ENCODE measurements around the gene BEST4. TPM values are rescaled to one million over a fixed set of nuclear protein-coding genes. Genes with fewer than 3 reads are reported as not detected.
"Not testable (repeated sequence)": the region's sequence is repeated elsewhere in the genome, so short reads cannot be mapped to it uniquely, and the experiment has no call there.

BEST4 gene
- total and polyA plus RNA-seq, 3 donors from 2014 or later, result 0.79 to 1.7 (median 1.1) TPM

DNA sequence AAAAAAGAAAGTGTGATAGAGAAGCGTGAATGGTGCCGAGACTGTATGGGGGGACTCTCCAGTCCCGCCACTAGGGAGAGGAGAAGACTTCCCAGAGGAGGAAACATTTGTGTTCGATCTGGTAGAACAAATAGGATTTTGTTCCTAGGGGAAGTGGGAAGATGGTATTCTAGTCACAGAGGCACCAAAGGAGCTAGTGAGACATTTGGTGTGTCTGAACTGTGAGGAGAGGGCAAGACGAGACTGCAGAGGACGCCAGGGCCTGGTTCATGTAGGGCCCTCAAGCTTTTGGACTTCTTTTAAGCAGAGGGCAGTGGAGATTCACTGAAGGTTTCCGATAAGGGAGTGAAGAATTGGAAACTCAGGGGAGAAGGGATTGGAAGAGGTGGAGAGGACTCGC lies 23.3 kb upstream of the BEST4 start:
- Histone ChIP-seq H3K4me3 (no peak overlapping the region), H3K27me3 (no peaks in the 10 kb centered on the region), H3K9me3 (no peaks in the 10 kb centered on the region), H3K4me1 (peaks cover 58% of the 10 kb centered on the region), H3K36me3 (ENCODE audit: low read depth, missing control alignments) (no peaks in the 10 kb centered on the region), H3K27ac (peak overlapping the region; percentile 32 to 39)
- WGBS, 2 donors, result 48 to 50% methylated on average over 8 of the region's 8 CpGs
- no peak for TF ChIP-seq POLR2A (IDR thresholded peaks at IDR 0.05)
- TF ChIP-seq, protein P1, sequence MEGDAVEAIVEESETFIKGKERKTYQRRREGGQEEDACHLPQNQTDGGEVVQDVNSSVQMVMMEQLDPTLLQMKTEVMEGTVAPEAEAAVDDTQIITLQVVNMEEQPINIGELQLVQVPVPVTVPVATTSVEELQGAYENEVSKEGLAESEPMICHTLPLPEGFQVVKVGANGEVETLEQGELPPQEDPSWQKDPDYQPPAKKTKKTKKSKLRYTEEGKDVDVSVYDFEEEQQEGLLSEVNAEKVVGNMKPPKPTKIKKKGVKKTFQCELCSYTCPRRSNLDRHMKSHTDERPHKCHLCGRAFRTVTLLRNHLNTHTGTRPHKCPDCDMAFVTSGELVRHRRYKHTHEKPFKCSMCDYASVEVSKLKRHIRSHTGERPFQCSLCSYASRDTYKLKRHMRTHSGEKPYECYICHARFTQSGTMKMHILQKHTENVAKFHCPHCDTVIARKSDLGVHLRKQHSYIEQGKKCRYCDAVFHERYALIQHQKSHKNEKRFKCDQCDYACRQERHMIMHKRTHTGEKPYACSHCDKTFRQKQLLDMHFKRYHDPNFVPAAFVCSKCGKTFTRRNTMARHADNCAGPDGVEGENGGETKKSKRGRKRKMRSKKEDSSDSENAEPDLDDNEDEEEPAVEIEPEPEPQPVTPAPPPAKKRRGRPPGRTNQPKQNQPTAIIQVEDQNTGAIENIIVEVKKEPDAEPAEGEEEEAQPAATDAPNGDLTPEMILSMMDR (IDR thresholded peaks at IDR 0.05), result no peak
- intact Hi-C loops (cut with DNase I; ENCODE audit: low total_unique reads), result no loop called here
- no peak for DNase-seq

DNA sequence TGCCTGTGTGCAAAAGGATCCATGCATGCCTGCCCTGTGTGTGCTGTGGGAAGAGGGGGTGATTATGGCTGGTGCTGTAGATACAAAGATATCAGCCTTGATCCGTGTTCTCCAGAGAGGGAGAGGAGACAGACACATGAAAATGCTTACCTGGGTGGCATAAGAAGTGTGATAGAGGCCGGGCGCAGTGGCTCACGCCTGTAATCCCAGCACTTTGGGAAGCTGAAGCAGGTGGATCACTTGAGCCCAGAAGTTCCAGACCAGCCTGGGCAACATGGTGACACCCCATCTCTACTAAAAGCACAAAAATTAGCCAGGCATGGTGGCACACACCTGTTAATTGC lies 22.8 kb upstream of the BEST4 start:
- 84 to 89% methylated on average over 4 of the region's 4 CpGs for WGBS, 2 donors
- DNase-seq; H3K4me3 ChIP-seq; intact Hi-C loops (cut with DNase I; ENCODE audit: low total_unique reads); H3K9me3 ChIP-seq; H3K27me3 ChIP-seq; H3K36me3 ChIP-seq (ENCODE audit: low read depth, missing control alignments): not testable (repeated sequence)
- H3K27ac ChIP-seq, result peak overlapping the region; percentile 32 to 39
- H3K4me1 ChIP-seq, result peaks cover 62% of the 10 kb centered on the region

DNA sequence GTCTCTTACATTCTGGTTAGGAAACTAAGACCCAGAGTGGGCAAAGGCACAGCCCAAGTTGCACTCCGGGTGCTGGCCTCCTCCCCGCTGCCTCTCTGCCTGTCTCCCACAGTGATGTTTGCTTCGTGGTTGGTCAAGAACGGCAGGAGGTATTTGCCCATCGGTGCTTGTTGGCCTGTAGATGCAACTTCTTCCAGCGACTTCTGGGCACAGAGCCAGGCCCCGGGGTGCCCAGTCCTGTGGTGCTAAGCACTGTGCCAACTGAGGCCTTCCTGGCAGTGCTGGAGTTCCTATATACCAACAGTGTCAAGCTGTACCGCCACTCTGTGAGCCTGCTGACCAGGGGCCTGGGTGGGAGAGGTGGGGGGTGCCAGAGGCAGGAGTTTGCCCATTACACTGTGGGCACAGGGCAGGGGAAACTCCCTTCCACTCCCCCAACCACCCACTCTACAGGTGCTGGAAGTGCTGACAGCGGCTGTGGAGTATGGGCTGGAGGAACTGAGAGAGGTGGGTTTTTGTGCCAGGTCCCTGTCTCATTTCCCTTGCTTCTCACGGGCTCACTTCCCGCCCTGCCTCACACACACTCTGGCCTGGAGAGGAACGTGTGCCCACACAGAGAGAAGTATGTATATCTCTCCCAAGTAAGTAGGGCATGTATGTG lies 22.3 kb upstream of the BEST4 start:
- 49 to 57% methylated on average over 7 to 12 of the region's 12 CpGs for WGBS, 2 donors
- H3K9me3 ChIP-seq, result no peaks in the 10 kb centered on the region

DNA sequence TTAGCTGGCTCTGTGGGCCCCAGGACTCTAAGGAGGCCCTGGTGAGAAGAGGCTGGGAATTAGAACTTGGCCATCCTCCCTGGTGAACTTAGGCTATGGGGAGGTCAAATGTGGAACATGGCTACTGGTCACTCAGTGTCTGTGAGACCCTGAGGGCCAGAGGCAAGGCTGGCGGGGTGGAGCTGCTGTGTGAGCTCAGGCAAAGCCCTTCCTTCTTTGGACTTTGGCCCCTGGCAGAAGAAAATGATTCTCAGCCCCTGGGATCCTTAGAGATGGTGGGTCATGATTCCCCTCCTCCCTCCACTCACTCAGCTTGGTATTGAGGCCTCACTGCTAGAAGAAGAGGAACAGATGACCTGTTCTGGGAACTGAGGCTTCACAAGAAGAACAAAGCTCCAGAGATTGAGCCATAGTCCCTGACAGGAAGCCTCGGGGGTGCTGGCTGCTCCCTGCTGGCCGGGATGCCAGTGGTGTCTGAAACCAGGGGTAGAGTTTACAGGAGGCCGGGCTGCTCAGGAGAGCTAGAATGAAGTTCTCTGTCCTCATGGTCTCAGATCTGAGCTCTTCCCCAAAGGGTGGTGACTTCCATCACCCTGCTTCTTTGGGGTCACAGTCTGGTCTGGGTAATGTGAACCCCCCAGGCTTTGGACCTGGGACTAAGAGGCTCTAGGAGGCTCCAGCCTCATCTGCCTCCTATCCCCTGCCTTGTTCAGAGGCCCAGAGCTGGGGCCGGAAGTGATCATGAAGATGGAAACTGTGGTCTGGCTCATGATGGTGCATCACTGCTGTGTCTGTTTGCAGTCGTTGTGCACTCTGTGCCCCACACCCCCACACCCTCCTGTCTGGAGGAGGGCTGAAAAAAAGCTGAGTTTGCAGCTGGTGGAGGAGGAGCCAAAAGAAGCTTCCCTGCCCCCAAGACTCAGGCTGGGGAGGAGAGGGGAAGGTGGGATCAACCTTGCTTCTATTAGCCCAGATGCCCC lies 21.3 kb upstream of the BEST4 start:
- peak; percentile 54 for DNase-seq
- Histone ChIP-seq H3K4me1 (peaks cover 62% of the 10 kb centered on the region), H3K36me3 (ENCODE audit: low read depth, missing control alignments) (no peaks in the 10 kb centered on the region), H3K27ac (peak overlapping the region; percentile 95 to 99), H3K4me3 (no peak overlapping the region), H3K9me3 (no peaks in the 10 kb centered on the region), H3K27me3 (no peaks in the 10 kb centered on the region)
- TF ChIP-seq, protein P1 (IDR thresholded peaks at IDR 0.05), result no peak
- TF ChIP-seq POLR2A (IDR thresholded peaks at IDR 0.05), result no peak
- intact Hi-C loops (cut with DNase I; ENCODE audit: low total_unique reads), result no loop called here
- 29 to 44% methylated on average over 5 to 6 of the region's 6 CpGs for WGBS, 2 donors

More for the DNA sequence above, 22.3 kb upstream of the BEST4 start:
- peak; percentile 81 for DNase-seq
- intact Hi-C loops (cut with DNase I; ENCODE audit: low total_unique reads), result no loop called here
- Histone ChIP-seq H3K4me3 (no peak overlapping the region), H3K36me3 (ENCODE audit: low read depth, missing control alignments) (no peaks in the 10 kb centered on the region), H3K4me1 (peaks cover 62% of the 10 kb centered on the region), H3K27ac (peak overlapping the region; percentile 95 to 99), H3K27me3 (no peaks in the 10 kb centered on the region)
- TF ChIP-seq, protein P1 (IDR thresholded peaks at IDR 0.05), result no peak
- no peak for TF ChIP-seq POLR2A (IDR thresholded peaks at IDR 0.05)
